SK-N-SH (cell line): ENCODE results near the gene TNFAIP8L3. TPM values are rescaled to one million over a fixed set of nuclear protein-coding genes. Genes with fewer than 3 reads are reported as not detected.

Experiments used
- CTCF ChIA-PET: fragments of 300-600, 350-600 bp; formaldehyde crosslinking; extraction: SDS; loops from one replicate; lab custom pipeline; 2021; lab: Yijun Ruan, JAX
- POLR2A ChIA-PET: fragments of 350-600 bp; sonication (Branson Sonifier 250); formaldehyde crosslinking; extraction: SDS; loops from one replicate; lab custom pipeline; 2020; ENCODE audit warnings: antibody characterized with exemption, inconsistent platforms; lab: Yijun Ruan, JAX
- DNase-seq: peaks from one replicate; pipeline ENCODE4 v3.0.0; 2012
- H2AFZ ChIP-seq: fragments of 200-600 bp; sonication (generic); 2 replicates; pipeline ENCODE4 v1.8.1; 2016; ENCODE audit warnings: antibody characterized with exemption, mild to moderate bottlenecking, low read depth
- H3F3A ChIP-seq: fragments of 200-600 bp; sonication (generic); replicated peaks from 2 replicates; pipeline ENCODE3; 2016; ENCODE audit warnings: antibody characterized with exemption, mild to moderate bottlenecking; ENCODE audit not compliant: insufficient read depth
- H3K27ac ChIP-seq, 2 experiments: fragments of 200-500 bp in 1 of 2; fragments of 200-600 bp in 1 of 2; sonication (Bioruptor generic) in 1 of 2; sonication (generic), shearing (Covaris generic) in 1 of 2; 2 replicates each; pipeline versions ENCODE4 v1.5.1 to v1.6.1; 2014 to 2016; ENCODE audit warnings: low read depth in 2 of 2, inconsistent platforms in 1 of 2, low read length in 1 of 2, mild to moderate bottlenecking in 1 of 2, mixed read lengths in 1 of 2
- H3K27me3 ChIP-seq: fragments of 200-600 bp; sonication (generic), shearing (Covaris generic); 2 replicates; pipeline ENCODE4 v1.6.1; 2016; ENCODE audit warnings: mixed run types; ENCODE audit not compliant: insufficient read depth
- H3K36me3 ChIP-seq, 2 experiments: fragments of 200-500 bp in 1 of 2; fragments of 200-600 bp in 1 of 2; sonication (Bioruptor generic) in 1 of 2; sonication (generic) in 1 of 2; replicated peaks in 1 of 2; 2 replicates each; pipeline versions ENCODE3 to v1.5.1; 2014 to 2016; ENCODE audit warnings: low read length in 1 of 2, mild to moderate bottlenecking in 1 of 2; ENCODE audit not compliant: insufficient read depth in 2 of 2, control insufficient read depth in 1 of 2
- H3K4me1 ChIP-seq, 2 experiments: fragments of 200-500 bp in 1 of 2; fragments of 200-600 bp in 1 of 2; sonication (Bioruptor generic) in 1 of 2; sonication (generic), shearing (Covaris generic) in 1 of 2; 2 replicates each; pipeline versions ENCODE4 v1.5.1 to v1.6.1; 2014 to 2016; ENCODE audit warnings: low read depth in 1 of 2, low read length in 1 of 2, mixed run types in 1 of 2; ENCODE audit not compliant: insufficient read depth in 2 of 2, control insufficient read depth in 1 of 2
- H3K4me2 ChIP-seq: fragments of 200-600 bp; sonication (generic), shearing (Covaris generic); 2 replicates; pipeline ENCODE4 v1.6.1; 2017; ENCODE audit warnings: mixed run types
- H3K4me3 ChIP-seq, 2 experiments: fragments of 200-500 bp in 1 of 2; fragments of 200-600 bp in 1 of 2; sonication (Bioruptor generic) in 1 of 2; sonication (generic), shearing (Covaris generic) in 1 of 2; 2 replicates each; pipeline versions ENCODE4 v1.5.1 to v1.8.1; 2014 to 2016; ENCODE audit warnings: low read depth in 2 of 2, inconsistent platforms in 1 of 2, low read length in 1 of 2, mild to moderate bottlenecking in 1 of 2, mixed read lengths in 1 of 2, moderate library complexity in 1 of 2
- H3K79me2 ChIP-seq: fragments of 200-600 bp; sonication (generic); 2 replicates; pipeline ENCODE4 v1.8.1; 2017; ENCODE audit warnings: mild to moderate bottlenecking; ENCODE audit not compliant: insufficient read depth
- H3K9ac ChIP-seq: fragments of 200-600 bp; sonication (generic); 2 replicates; pipeline ENCODE4 v1.6.1; 2017; ENCODE audit warnings: mixed run types
- H3K9me2 ChIP-seq: fragments of 200-600 bp; sonication (generic); 2 replicates; pipeline ENCODE4 v1.6.1; 2017; ENCODE audit warnings: mixed run types
- H3K9me3 ChIP-seq: fragments of 200-600 bp; sonication (generic); 2 replicates; pipeline ENCODE4 v1.6.1; 2017; ENCODE audit warnings: mixed run types, mild to moderate bottlenecking, moderate library complexity
- H4K20me1 ChIP-seq: fragments of 200-600 bp; sonication (generic); 2 replicates; pipeline ENCODE4 v1.6.1; 2017; ENCODE audit warnings: mild to moderate bottlenecking, mixed run types; ENCODE audit not compliant: insufficient read depth
- FOSL2 ChIP-seq: IDR thresholded peaks from 2 replicates; pipeline ENCODE4 v1.4.0; 2012; ENCODE audit warnings: low read depth, mild to moderate bottlenecking, moderate library complexity, borderline replicate concordance
- FOXM1 ChIP-seq: IDR thresholded peaks from 2 replicates; pipeline ENCODE4 v1.4.0; 2012; ENCODE audit warnings: low read depth, mild to moderate bottlenecking
- MAX ChIP-seq: IDR thresholded peaks from 2 replicates; pipeline ENCODE4 v1.4.0; 2012; ENCODE audit warnings: low read depth
- NFIC ChIP-seq: IDR thresholded peaks from 2 replicates; pipeline ENCODE4 v1.4.0; 2012; ENCODE audit warnings: borderline replicate concordance
- REST ChIP-seq: IDR thresholded peaks from 2 replicates; pipeline ENCODE4 v1.6.1; 2012; ENCODE audit warnings: mild to moderate bottlenecking, low read depth, low read length, moderate library complexity
- RFX5 ChIP-seq: IDR thresholded peaks from 2 replicates; pipeline ENCODE4 v1.6.1; 2012; ENCODE audit warnings: mild to moderate bottlenecking, improper control_type of control experiment, low read length
- SIN3A ChIP-seq: IDR thresholded peaks from 2 replicates; pipeline ENCODE4 v1.6.1; 2012; ENCODE audit warnings: low read depth, mild to moderate bottlenecking, low read length, moderate library complexity, borderline replicate concordance
- TAF1 ChIP-seq: IDR thresholded peaks from 2 replicates; pipeline ENCODE4 v1.6.1; 2012; ENCODE audit warnings: low read depth, mild to moderate bottlenecking, low read length, moderate library complexity, borderline replicate concordance
- TCF12 ChIP-seq: IDR thresholded peaks from 2 replicates; pipeline ENCODE4 v1.4.0; 2012
- TEAD4 ChIP-seq: IDR thresholded peaks from 2 replicates; pipeline ENCODE4 v1.4.0; 2012; ENCODE audit warnings: mild to moderate bottlenecking, borderline replicate concordance; ENCODE audit not compliant: insufficient read depth
- USF2 ChIP-seq: fragments of 150-350 bp; IDR thresholded peaks from 2 replicates; pipeline ENCODE4 v1.6.1; 2017; ENCODE audit warnings: antibody characterized with exemption, low read length, low read depth, borderline replicate concordance
- WGBS: methylation state at CpG from one replicate; pipeline ENCODE4 v1.1.6; 2017; ENCODE audit warnings: low lambda C conversion rate; 5-methylcytosine and 5-hydroxymethylcytosine counted together
- polyA plus RNA-seq, 3 experiments: library from polyadenylated mRNA; depleted of rRNA; stranded (reverse); fragments of >200 nt; gene quantifications; 2 replicates each; pipeline ENCODE4 v1.2.3, GENCODE V29; 2012
- TF ChIP-seq, protein P1 (sequence below): fragments of 150-350 bp; IDR thresholded peaks from 2 replicates; pipeline ENCODE4 v1.6.1; 2016; ENCODE audit warnings: mild to moderate bottlenecking, low read depth, low read length
- TF ChIP-seq, protein P2 (sequence below): IDR thresholded peaks from 2 replicates; pipeline ENCODE4; 2012

Gene TNFAIP8L3
- polyA plus RNA-seq, 1 of the 3 experiments (the other 2 are of a cell fraction) = 0.08 TPM

DNA sequence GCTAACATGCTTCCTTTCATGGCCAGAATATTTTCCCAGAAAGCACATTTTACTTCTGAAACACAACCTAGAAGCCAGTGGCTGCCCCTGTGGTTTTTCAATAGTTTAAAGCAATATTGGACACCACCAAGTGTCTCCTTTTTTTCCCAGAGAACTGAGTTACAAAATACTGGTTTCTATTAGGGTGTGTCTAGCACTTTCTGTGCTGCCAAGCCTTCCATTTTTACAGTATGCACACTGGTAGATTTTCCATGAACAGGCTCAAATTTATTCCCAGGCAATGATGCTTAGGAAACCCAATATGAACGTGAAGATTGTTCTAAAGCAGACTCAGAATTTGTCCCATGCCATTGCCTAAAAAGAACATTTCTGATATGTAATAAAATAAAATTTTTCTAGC, 7.2 kb downstream of the TNFAIP8L3 start (continued):
- TF ChIP-seq, protein P1, sequence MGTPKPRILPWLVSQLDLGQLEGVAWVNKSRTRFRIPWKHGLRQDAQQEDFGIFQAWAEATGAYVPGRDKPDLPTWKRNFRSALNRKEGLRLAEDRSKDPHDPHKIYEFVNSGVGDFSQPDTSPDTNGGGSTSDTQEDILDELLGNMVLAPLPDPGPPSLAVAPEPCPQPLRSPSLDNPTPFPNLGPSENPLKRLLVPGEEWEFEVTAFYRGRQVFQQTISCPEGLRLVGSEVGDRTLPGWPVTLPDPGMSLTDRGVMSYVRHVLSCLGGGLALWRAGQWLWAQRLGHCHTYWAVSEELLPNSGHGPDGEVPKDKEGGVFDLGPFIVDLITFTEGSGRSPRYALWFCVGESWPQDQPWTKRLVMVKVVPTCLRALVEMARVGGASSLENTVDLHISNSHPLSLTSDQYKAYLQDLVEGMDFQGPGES = no peak
- TF ChIP-seq, protein P2, sequence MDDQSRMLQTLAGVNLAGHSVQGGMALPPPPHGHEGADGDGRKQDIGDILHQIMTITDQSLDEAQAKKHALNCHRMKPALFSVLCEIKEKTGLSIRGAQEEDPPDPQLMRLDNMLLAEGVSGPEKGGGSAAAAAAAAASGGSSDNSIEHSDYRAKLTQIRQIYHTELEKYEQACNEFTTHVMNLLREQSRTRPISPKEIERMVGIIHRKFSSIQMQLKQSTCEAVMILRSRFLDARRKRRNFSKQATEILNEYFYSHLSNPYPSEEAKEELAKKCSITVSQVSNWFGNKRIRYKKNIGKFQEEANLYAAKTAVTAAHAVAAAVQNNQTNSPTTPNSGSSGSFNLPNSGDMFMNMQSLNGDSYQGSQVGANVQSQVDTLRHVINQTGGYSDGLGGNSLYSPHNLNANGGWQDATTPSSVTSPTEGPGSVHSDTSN = no peak
- no peak for TF ChIP-seq NFIC
- TF ChIP-seq FOSL2 = no peak

DNA sequence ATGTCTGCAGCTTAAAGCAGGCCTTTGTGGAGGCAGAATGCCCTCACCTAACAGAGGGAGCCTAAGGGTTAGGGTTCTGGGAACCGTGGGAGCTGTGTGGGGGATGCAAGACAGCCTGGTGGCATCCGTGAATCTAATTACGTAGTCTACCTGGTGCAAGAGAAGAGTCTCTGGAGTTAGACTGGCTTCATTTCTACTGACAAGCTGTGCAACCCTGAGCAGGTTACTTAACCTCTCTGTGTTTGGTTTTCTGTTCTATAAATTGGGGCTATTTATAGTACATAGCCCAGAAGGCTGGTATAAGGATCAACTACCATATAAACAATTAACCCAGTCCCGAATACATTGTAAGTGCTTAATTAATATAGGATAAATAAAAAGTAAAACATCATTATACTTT, 8.3 kb downstream of the TNFAIP8L3 start:
- ChIA-PET CTCF (no interaction called here), POLR2A (no interaction called here)
- no peaks in the 10 kb centered on the region for H3K4me1 ChIP-seq
- TF ChIP-seq SIN3A = no peak
- TF ChIP-seq, protein P1 = no peak
- no peaks in the 10 kb centered on the region for H3K9me2 ChIP-seq
- no peaks in the 10 kb centered on the region for H3F3A ChIP-seq
- no peaks in the 10 kb centered on the region for H3K27me3 ChIP-seq
- H3K79me2 ChIP-seq = no peaks in the 10 kb centered on the region
- no peak overlapping the region for H2AFZ ChIP-seq
- H3K36me3 ChIP-seq = no peaks in the 10 kb centered on the region
- H4K20me1 ChIP-seq = no peaks in the 10 kb centered on the region
- no peak overlapping the region for H3K27ac ChIP-seq
- DNase-seq = no peak
- no peaks in the 10 kb centered on the region for H3K9me3 ChIP-seq
- H3K4me2 ChIP-seq = no peak overlapping the region
- H3K9ac ChIP-seq = no peak overlapping the region
- H3K4me3 ChIP-seq = no peak overlapping the region
- WGBS = 77% methylated on average over 4 of the region's 4 CpGs

- 96% methylated on average over 1 of the region's 1 CpG for WGBS
- H3K9me2 ChIP-seq = no peaks in the 10 kb centered on the region
- H3K4me2 ChIP-seq = no peak overlapping the region
- no peak overlapping the region for H3K9ac ChIP-seq
- CTCF ChIA-PET = interaction anchor here (1.2 kb wide), 1 partner anchor 12 kb away, joined by 6 read pairs; no protein-coding TSS in a partner anchor
- TF ChIP-seq TAF1 (no peak), REST (no peak), TCF12 (no peak), MAX (no peak), RFX5 (no peak), TEAD4 (no peak), USF2 (no peak), FOXM1 (no peak), SIN3A (no peak)
- TF ChIP-seq, protein P1 = no peak
- TF ChIP-seq, all 33 proteins: peak for 0
- POLR2A ChIA-PET = no interaction called here
- Histone ChIP-seq H4K20me1 (no peaks in the 10 kb centered on the region), H3K4me3 (no peak overlapping the region), H3K9me3 (no peaks in the 10 kb centered on the region), H3K27ac (no peak overlapping the region), H3K36me3 (no peaks in the 10 kb centered on the region), H2AFZ (no peak overlapping the region), H3K27me3 (no peaks in the 10 kb centered on the region), H3F3A (no peaks in the 10 kb centered on the region), H3K4me1 (no peaks in the 10 kb centered on the region), H3K79me2 (no peaks in the 10 kb centered on the region)
- no peak for DNase-seq
Observed at GRCh38 chr15:51085764-51086163, 8.9 kb downstream of the TNFAIP8L3 start.
